Measurements from ENCODE around the gene CD247.

The CD247 gene

DNA sequence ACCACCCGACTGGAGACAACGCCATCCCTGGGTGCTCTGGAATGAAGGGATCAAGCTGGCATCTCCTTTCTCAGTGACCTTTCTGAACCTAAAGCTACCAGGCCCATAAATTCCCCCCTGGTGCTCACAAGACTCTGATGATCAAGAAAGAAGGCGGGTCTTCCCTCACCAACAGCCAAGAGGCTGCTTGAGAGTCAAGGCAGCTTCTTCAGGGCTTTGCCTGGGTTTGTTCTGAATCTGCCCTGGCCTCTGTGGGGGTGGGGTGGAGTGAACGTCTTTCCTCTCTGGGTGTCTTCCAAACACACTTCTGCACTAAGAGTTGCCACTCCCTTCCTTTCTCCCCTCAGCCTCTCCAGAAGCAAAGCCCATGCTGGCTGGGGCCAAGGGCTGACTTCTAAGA, 36.1 kb downstream of the CD247 start:
- TF ChIP-seq, protein P1, sequence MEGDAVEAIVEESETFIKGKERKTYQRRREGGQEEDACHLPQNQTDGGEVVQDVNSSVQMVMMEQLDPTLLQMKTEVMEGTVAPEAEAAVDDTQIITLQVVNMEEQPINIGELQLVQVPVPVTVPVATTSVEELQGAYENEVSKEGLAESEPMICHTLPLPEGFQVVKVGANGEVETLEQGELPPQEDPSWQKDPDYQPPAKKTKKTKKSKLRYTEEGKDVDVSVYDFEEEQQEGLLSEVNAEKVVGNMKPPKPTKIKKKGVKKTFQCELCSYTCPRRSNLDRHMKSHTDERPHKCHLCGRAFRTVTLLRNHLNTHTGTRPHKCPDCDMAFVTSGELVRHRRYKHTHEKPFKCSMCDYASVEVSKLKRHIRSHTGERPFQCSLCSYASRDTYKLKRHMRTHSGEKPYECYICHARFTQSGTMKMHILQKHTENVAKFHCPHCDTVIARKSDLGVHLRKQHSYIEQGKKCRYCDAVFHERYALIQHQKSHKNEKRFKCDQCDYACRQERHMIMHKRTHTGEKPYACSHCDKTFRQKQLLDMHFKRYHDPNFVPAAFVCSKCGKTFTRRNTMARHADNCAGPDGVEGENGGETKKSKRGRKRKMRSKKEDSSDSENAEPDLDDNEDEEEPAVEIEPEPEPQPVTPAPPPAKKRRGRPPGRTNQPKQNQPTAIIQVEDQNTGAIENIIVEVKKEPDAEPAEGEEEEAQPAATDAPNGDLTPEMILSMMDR (IDR thresholded peaks at IDR 0.05; ENCODE audit: insufficient read depth, low read depth, low read length, missing control alignments) = no peak
- DNase-seq (ENCODE audit: low read depth) = no peak
- no peak overlapping the region for H3K4me3 ChIP-seq (ENCODE audit: low read length)

DNA sequence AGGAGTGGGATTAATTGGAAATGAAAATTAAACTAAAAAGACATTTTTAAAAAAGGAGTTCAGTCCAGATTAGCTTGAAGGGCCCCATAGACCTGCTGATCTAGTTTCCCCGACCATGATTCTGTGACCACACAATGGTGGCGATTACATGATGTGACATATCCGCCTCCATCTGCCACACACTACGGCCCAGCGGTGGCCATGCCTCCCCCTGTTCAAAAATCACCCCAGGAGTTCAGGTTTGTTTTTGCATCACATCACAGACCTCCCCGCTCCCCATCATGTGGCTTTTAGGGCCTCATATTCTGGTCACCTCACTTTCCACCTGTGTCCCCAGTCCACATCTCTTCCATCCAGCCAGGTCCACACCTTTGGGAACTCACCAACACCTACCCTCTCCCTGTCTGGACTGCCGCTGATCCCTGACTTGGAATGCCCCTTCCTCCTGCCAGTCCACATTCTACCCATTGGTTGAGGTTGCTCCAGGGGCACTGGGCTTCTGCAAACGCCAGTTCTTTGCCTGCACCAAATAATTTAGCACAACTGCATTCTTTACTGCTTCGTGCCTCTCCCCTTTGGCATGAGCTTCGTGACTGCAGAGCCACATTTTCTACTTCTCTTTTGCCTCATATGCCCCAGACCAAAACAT, 38.9 kb downstream of the CD247 start:
- H3K4me3 ChIP-seq (ENCODE audit: low read length) = no peak overlapping the region
- DNase-seq (ENCODE audit: low read depth) = no peak

GRCh38 chr1:167477986-167478385, 40.3 kb downstream of the CD247 start:
- TF ChIP-seq, protein P1 (IDR thresholded peaks at IDR 0.05; ENCODE audit: insufficient read depth, low read depth, low read length, missing control alignments) = no peak

More for the DNA sequence above, 38.9 kb downstream of the CD247 start:
- TF ChIP-seq, protein P1 (IDR thresholded peaks at IDR 0.05; ENCODE audit: insufficient read depth, low read depth, low read length, missing control alignments) = no peak

DNA sequence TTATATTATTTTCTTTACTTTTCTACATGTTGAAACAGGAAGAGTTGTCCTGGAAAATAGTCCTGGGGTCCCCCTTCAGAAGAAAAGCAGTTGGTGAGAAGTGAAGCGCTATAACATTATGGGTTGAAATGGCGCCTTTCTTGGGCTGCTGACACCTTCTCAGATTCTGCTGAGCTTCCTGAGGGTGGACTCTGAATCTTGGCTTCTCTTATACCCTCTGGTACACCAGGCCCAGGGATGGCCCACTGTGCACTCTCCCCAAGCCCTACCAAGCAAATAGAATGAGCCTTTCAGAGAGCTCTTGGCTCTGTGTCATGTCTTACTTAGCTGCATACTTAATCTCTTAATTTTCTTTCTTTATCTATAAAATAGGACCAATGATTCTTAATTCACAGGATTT, 42.3 kb downstream of the CD247 start:
- H3K4me3 ChIP-seq (ENCODE audit: low read length) = no peak overlapping the region
- TF ChIP-seq, protein P1 (IDR thresholded peaks at IDR 0.05; ENCODE audit: insufficient read depth, low read depth, low read length, missing control alignments) = no peak
- DNase-seq (ENCODE audit: low read depth) = no peak

More at GRCh38 chr1:167477986-167478385, 40.3 kb downstream of the CD247 start:
- no peak overlapping the region for H3K4me3 ChIP-seq (ENCODE audit: low read length)
- DNase-seq (ENCODE audit: low read depth) = no peak

DNA sequence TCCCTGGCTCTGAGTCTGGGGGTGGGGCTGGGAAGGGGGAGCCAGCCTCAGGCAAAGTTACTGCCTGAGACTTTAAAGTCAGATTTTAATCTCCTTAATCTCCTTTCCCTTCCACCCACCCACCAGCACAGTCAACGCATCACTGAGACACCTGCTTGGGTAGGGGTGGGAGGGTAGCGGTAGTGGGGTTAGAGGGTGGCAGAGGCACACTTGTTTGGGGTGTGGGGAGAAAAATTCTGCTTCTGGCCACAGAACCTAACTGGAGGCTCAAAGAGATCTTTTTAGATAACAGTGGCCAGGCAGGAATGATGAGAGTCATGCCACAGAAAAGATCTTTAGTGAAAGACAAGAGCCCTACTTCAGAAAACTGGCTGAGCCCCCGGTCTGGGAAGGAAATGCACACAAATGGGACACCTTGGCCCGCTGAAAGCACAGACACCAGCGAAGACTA, 44.1 kb downstream of the CD247 start:
- TF ChIP-seq, protein P1 (IDR thresholded peaks at IDR 0.05; ENCODE audit: insufficient read depth, low read depth, low read length, missing control alignments) = no peak
- no peak overlapping the region for H3K4me3 ChIP-seq (ENCODE audit: low read length)
- no peak for DNase-seq (ENCODE audit: low read depth)

GRCh38 chr1:167473761-167474160, 44.6 kb downstream of the CD247 start:
- no peak for DNase-seq (ENCODE audit: low read depth)
- no peak overlapping the region for H3K4me3 ChIP-seq (ENCODE audit: low read length)
- TF ChIP-seq, protein P1 (IDR thresholded peaks at IDR 0.05; ENCODE audit: insufficient read depth, low read depth, low read length, missing control alignments) = no peak
